GM12878 (cell line): ENCODE measurements around the gene MRPL49. TPM values are rescaled to one million over a fixed set of nuclear protein-coding genes. Genes with fewer than 3 reads are reported as not detected.
A peak's percentile ranks its signal among the peaks of the same experiment; 100 is the strongest.

Source experiments
- ATF3 ChIP-seq: IDR thresholded peaks from 2 replicates; pipeline ENCODE4 v1.6.1; 2011; ENCODE audit warnings: low read depth, mild to moderate bottlenecking, low read length, moderate library complexity, borderline replicate concordance; ENCODE audit errors: extremely low read depth
- ATF7 ChIP-seq: fragments of 450-650 bp; IDR thresholded peaks from 2 replicates; pipeline ENCODE4 v1.6.1; 2016; ENCODE audit warnings: low read depth, mild to moderate bottlenecking
- BRCA1 ChIP-seq: IDR thresholded peaks from 2 replicates; pipeline ENCODE4 v1.6.1; 2011; ENCODE audit warnings: low read depth, low read length, improper control_type of control experiment
- CEBPB ChIP-seq, 2 experiments: fragments of 150-350 bp in 1 of 2; IDR thresholded peaks; 2 replicates each; pipeline ENCODE4 v1.6.1; 2012 to 2014; ENCODE audit warnings: low read depth in 2 of 2, low read length in 2 of 2, borderline replicate concordance in 1 of 2, inconsistent platforms in 1 of 2
- FOXK2 ChIP-seq: fragments of 450-650 bp; IDR thresholded peaks from 2 replicates; pipeline ENCODE4 v1.6.1; 2017; ENCODE audit warnings: mild to moderate bottlenecking, moderate library complexity
- FOXM1 ChIP-seq: IDR thresholded peaks from 2 replicates; pipeline ENCODE4 v1.6.1; 2012; ENCODE audit warnings: low read depth, mild to moderate bottlenecking, inconsistent platforms, low read length, moderate library complexity
- GABPA ChIP-seq: IDR thresholded peaks from 2 replicates; pipeline ENCODE4 v1.6.1; 2014; ENCODE audit warnings: antibody characterized with exemption, low read depth, mild to moderate bottlenecking, inconsistent platforms
- HDGF ChIP-seq: fragments of 450-650 bp; IDR thresholded peaks from 2 replicates; pipeline ENCODE4 v1.6.1; 2016; ENCODE audit warnings: antibody characterized with exemption
- IKZF1 ChIP-seq: fragments of 450-650 bp; conservative IDR thresholded peaks from 2 replicates; pipeline ENCODE4 v1.6.1; 2017; ENCODE audit warnings: antibody characterized with exemption, mild to moderate bottlenecking
- IRF3 ChIP-seq: fragments of 450-650 bp; IDR thresholded peaks from 2 replicates; pipeline ENCODE4 v1.6.1; 2014; ENCODE audit warnings: mild to moderate bottlenecking
- KLF5 ChIP-seq: fragments of 450-650 bp; IDR thresholded peaks from 2 replicates; pipeline ENCODE4 v1.6.1; 2014; ENCODE audit warnings: mild to moderate bottlenecking; ENCODE audit not compliant: partially characterized antibody
- MAX ChIP-seq: IDR thresholded peaks from 2 replicates; pipeline ENCODE4 v1.6.1; 2012; ENCODE audit warnings: low read depth, low read length, improper control_type of control experiment
- NKRF ChIP-seq: fragments of 450-650 bp; conservative IDR thresholded peaks from 2 replicates; pipeline ENCODE4 v1.6.1; 2017; ENCODE audit warnings: mild to moderate bottlenecking, moderate library complexity
- PML ChIP-seq: IDR thresholded peaks from 2 replicates; pipeline ENCODE4 v1.6.1; 2012; ENCODE audit warnings: low read length, inconsistent platforms
- POLR2AphosphoS5 ChIP-seq: IDR thresholded peaks from 2 replicates; pipeline ENCODE4 v1.6.1; 2011; ENCODE audit warnings: mild to moderate bottlenecking, low read length, inconsistent platforms
- RCOR1 ChIP-seq: conservative IDR thresholded peaks from 2 replicates; pipeline ENCODE4 v1.6.1; 2012; ENCODE audit warnings: low read depth, low read length, improper control_type of control experiment
- RELA ChIP-seq: fragments of 450-650 bp; IDR thresholded peaks from 2 replicates; pipeline ENCODE4 v1.8.0; 2014; ENCODE audit warnings: borderline replicate concordance; ENCODE audit not compliant: partially characterized antibody
- SIN3A ChIP-seq: IDR thresholded peaks from 2 replicates; pipeline ENCODE4 v1.6.1; 2012; ENCODE audit warnings: low read depth, low read length, improper control_type of control experiment
- SPI1 ChIP-seq: IDR thresholded peaks from 2 replicates; pipeline ENCODE4 v1.6.1; 2011; ENCODE audit warnings: low read depth, mild to moderate bottlenecking, low read length, moderate library complexity, borderline replicate concordance; ENCODE audit not compliant: insufficient read depth
- STAT1 ChIP-seq: fragments of 450-650 bp; conservative IDR thresholded peaks from 2 replicates; pipeline ENCODE4 v1.6.1; 2014; ENCODE audit warnings: antibody characterized with exemption, mild to moderate bottlenecking
- SUPT20H ChIP-seq: IDR thresholded peaks from 2 replicates; pipeline ENCODE4 v1.6.1; 2011; ENCODE audit warnings: low read depth, mild to moderate bottlenecking, low read length, moderate library complexity, borderline replicate concordance; ENCODE audit not compliant: control insufficient read depth
- ZBTB40 ChIP-seq: fragments of 450-650 bp; IDR thresholded peaks from 2 replicates; pipeline ENCODE4 v1.6.1; 2016; ENCODE audit warnings: mild to moderate bottlenecking, moderate library complexity, borderline replicate concordance
- polyA plus RNA-seq, 11 experiments: library from polyadenylated mRNA; depleted of rRNA in 4 of 11; unstranded in 6 of 11; stranded (reverse) in 5 of 11; fragments of >200 nt; fragmentation: Nextera tagmentation in 4 of 11; fragmentation: Illumina TruSeq in 1 of 11; extraction: Ambion mirVana in 4 of 11; extraction: Trizol in 1 of 11; gene quantifications; 1 replicate in 1 of 11; 2 replicates in 10 of 11; pipeline versions ENCODE4 v1.2.1 to v1.2.3, GENCODE V29; 2011 to 2016; ENCODE audit warnings: inconsistent platforms in 2 of 11, missing spikeins in 2 of 11, low read depth in 1 of 11
- total RNA-seq, 4 experiments: library from RNA; depleted of rRNA in 3 of 4; stranded (reverse); fragments of >200 nt in 3 of 4; fragmentation: Illumina TruSeq in 1 of 4; extraction: Trizol in 1 of 4; gene quantifications; 2 replicates each; pipeline versions ENCODE4 v1.2.1 to v1.2.3, GENCODE V29; 2013 to 2021

The MRPL49 gene
- total and polyA plus RNA-seq, 10 of the 15 experiments (the other 5 are each of a cell fraction or from before 2014, with no cell fraction given) = 42.0 to 116 (median 71.7) TPM

- peak; percentile 47 for TF ChIP-seq NKRF
- peak; percentile 84 for TF ChIP-seq PML
- no peak for TF ChIP-seq FOXM1
- peak; percentile 74; the same call in 1 of the 2 replicates for TF ChIP-seq ATF3
- 0 out of 2 replicates have a peak, but pooled peaks have one; percentile 31 for TF ChIP-seq RCOR1
- TF ChIP-seq CEBPB (IDR thresholded peaks at IDR 0.05; ENCODE audit: borderline replicate concordance in 1 of 2, low read depth in 2 of 2, low read length in 2 of 2) = no peak
- no peak for TF ChIP-seq SUPT20H
- no peak for TF ChIP-seq GABPA
- TF ChIP-seq ATF7 = peak; percentile 64
- TF ChIP-seq KLF5 = peak; percentile 16
- TF ChIP-seq SIN3A = peak; percentile 94
- TF ChIP-seq HDGF = peak; percentile 93
- TF ChIP-seq SPI1 = peak; percentile 74
- no peak for TF ChIP-seq IRF3
- peak; percentile 58 for TF ChIP-seq FOXK2
- peak; percentile 44; the same call in 1 of the 2 replicates for TF ChIP-seq ZBTB40
- TF ChIP-seq IKZF1 = peak; percentile 77
- TF ChIP-seq RELA = peak; percentile 39
- TF ChIP-seq BRCA1 = 0 out of 2 replicates have a peak, but pooled peaks have one; percentile 37
- peak; percentile 22 for TF ChIP-seq MAX
- 0 out of 2 replicates have a peak, but pooled peaks have one; percentile 4 for TF ChIP-seq STAT1
- peak; percentile 94 for TF ChIP-seq POLR2AphosphoS5
These were observed at the start of gene MRPL49, which contains the start of gene FAU (continued) for GRCh38 chr11:65121865-65122696.
